ENCODE measurements around the gene SH3BGR.

Gene SH3BGR

DNA sequence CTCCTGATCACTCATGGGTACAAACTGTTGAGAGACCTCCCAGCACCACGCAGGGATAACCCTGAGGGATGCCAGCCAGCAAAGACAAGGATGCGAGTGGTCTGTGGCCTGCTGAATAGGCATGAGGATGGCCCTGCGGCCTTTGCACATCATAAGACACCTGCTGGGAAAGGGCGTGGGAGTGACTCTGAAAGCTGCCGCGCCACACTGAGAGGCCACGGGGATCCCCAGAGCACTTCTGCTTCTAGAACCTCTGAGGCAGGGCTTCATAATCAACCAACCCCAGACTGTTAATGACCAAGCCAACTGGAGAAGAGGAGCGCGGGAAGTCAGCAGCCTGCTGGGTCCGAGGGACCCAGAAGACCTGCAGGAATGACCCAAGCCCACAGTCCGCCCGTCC is 73.8 kb downstream of the SH3BGR start:
- Histone ChIP-seq H3K4me1 (ENCODE audit: control insufficient read depth, low read length) (no peaks in the 10 kb centered on the region), H3K27me3 (ENCODE audit: control insufficient read depth, low read length) (peaks cover 27% of the 10 kb centered on the region), H3K9me3 (ENCODE audit: control insufficient read depth, insufficient read depth, low read length) (no peaks in the 10 kb centered on the region), H3K79me2 (ENCODE audit: control insufficient read depth, low read length) (no peaks in the 10 kb centered on the region), H3K36me3 (ENCODE audit: control insufficient read depth, low read length) (no peaks in the 10 kb centered on the region), H3F3A (ENCODE audit: control insufficient read depth, insufficient read depth) (no peaks in the 10 kb centered on the region), H3K4me2 (ENCODE audit: low read length) (no peak overlapping the region), H4K20me1 (ENCODE audit: control insufficient read depth, insufficient read depth, low read depth, low read length) (no peaks in the 10 kb centered on the region), H3K27ac (ENCODE audit: low read depth, low read length) (no peak overlapping the region), H3K9me2 (replicated peaks; ENCODE audit: control insufficient read depth, low read length) (no peaks in the 10 kb centered on the region), H3K4me3 (ENCODE audit: low read length) (no peak overlapping the region)
- TF ChIP-seq, protein P1, sequence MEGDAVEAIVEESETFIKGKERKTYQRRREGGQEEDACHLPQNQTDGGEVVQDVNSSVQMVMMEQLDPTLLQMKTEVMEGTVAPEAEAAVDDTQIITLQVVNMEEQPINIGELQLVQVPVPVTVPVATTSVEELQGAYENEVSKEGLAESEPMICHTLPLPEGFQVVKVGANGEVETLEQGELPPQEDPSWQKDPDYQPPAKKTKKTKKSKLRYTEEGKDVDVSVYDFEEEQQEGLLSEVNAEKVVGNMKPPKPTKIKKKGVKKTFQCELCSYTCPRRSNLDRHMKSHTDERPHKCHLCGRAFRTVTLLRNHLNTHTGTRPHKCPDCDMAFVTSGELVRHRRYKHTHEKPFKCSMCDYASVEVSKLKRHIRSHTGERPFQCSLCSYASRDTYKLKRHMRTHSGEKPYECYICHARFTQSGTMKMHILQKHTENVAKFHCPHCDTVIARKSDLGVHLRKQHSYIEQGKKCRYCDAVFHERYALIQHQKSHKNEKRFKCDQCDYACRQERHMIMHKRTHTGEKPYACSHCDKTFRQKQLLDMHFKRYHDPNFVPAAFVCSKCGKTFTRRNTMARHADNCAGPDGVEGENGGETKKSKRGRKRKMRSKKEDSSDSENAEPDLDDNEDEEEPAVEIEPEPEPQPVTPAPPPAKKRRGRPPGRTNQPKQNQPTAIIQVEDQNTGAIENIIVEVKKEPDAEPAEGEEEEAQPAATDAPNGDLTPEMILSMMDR (IDR thresholded peaks at IDR 0.05; ENCODE audit: low read depth, low read length, poor library complexity, severe bottlenecking) = no peak
- TF ChIP-seq EZH2phosphoT487 (IDR thresholded peaks at IDR 0.05; ENCODE audit: borderline replicate concordance, low read length) = no peak

- no peak for TF ChIP-seq EZH2phosphoT487 (IDR thresholded peaks at IDR 0.05; ENCODE audit: borderline replicate concordance, low read length)
- TF ChIP-seq, protein P1 (IDR thresholded peaks at IDR 0.05; ENCODE audit: low read depth, low read length, poor library complexity, severe bottlenecking) = no peak
- Histone ChIP-seq H3K79me2 (ENCODE audit: control insufficient read depth, low read length) (no peaks in the 10 kb centered on the region), H3K9me3 (ENCODE audit: control insufficient read depth, insufficient read depth, low read length) (no peaks in the 10 kb centered on the region), H3F3A (ENCODE audit: control insufficient read depth, insufficient read depth) (no peaks in the 10 kb centered on the region), H3K36me3 (ENCODE audit: control insufficient read depth, low read length) (no peaks in the 10 kb centered on the region), H3K27me3 (ENCODE audit: control insufficient read depth, low read length) (peaks cover 22% of the 10 kb centered on the region), H4K20me1 (ENCODE audit: control insufficient read depth, insufficient read depth, low read depth, low read length) (no peaks in the 10 kb centered on the region), H3K9me2 (replicated peaks; ENCODE audit: control insufficient read depth, low read length) (no peaks in the 10 kb centered on the region), H3K4me2 (ENCODE audit: low read length) (no peak overlapping the region), H3K4me1 (ENCODE audit: control insufficient read depth, low read length) (no peaks in the 10 kb centered on the region), H3K27ac (ENCODE audit: low read depth, low read length) (no peak overlapping the region), H3K4me3 (ENCODE audit: low read length) (no peak overlapping the region)
Measured at GRCh38 chr21:39527067-39527595, 75.4 kb downstream of the SH3BGR start.

GRCh38 chr21:39527664-39528381 is 76.1 kb downstream of the SH3BGR start:
- TF ChIP-seq, protein P1 (IDR thresholded peaks at IDR 0.05; ENCODE audit: low read depth, low read length, poor library complexity, severe bottlenecking) = no peak
- no peak for TF ChIP-seq EZH2phosphoT487 (IDR thresholded peaks at IDR 0.05; ENCODE audit: borderline replicate concordance, low read length)
- no peak overlapping the region for H3K4me2 ChIP-seq (ENCODE audit: low read length)

More at GRCh38 chr21:39527664-39528381, 76.1 kb downstream of the SH3BGR start:
- no peaks in the 10 kb centered on the region for H3F3A ChIP-seq (ENCODE audit: control insufficient read depth, insufficient read depth)
- H3K9me3 ChIP-seq (ENCODE audit: control insufficient read depth, insufficient read depth, low read length) = no peaks in the 10 kb centered on the region
- H3K4me1 ChIP-seq (ENCODE audit: control insufficient read depth, low read length) = no peaks in the 10 kb centered on the region
- no peak overlapping the region for H3K4me3 ChIP-seq (ENCODE audit: low read length)
- no peaks in the 10 kb centered on the region for H4K20me1 ChIP-seq (ENCODE audit: control insufficient read depth, insufficient read depth, low read depth, low read length)
- peaks cover 19% of the 10 kb centered on the region for H3K27me3 ChIP-seq (ENCODE audit: control insufficient read depth, low read length)
- H3K79me2 ChIP-seq (ENCODE audit: control insufficient read depth, low read length) = no peaks in the 10 kb centered on the region
- H3K36me3 ChIP-seq (ENCODE audit: control insufficient read depth, low read length) = no peaks in the 10 kb centered on the region
- no peak overlapping the region for H3K27ac ChIP-seq (ENCODE audit: low read depth, low read length)
- H3K9me2 ChIP-seq (replicated peaks; ENCODE audit: control insufficient read depth, low read length) = no peaks in the 10 kb centered on the region
